ENCODE results near the gene KDM3B.
"Not testable (repeated sequence)": the region's sequence is repeated elsewhere in the genome, so short reads cannot be mapped to it uniquely, and the experiment has no call there.

The KDM3B gene

GRCh38 chr5:138471052-138471361 lies 118.5 kb downstream of the KDM3B start:
- DNase-seq (no peak), ATAC-seq (replicated peaks) (no peak)
- Mint-ChIP-seq H3K4me3 (no peak overlapping the region), H3K27ac (no peak overlapping the region), H3K9me3 (no peaks in the 10 kb centered on the region), H3K36me3 (ENCODE audit: insufficient read depth) (peaks cover 27% of the 10 kb centered on the region), H3K4me1 (ENCODE audit: low read depth in 2 of 2) (peaks cover 16% of the 10 kb centered on the region in 2 donors), H3K27me3 (peaks cover 10 to 12% of the 10 kb centered on the region in 2 donors)

GRCh38 chr5:138472353-138472752 lies 119.9 kb downstream of the KDM3B start:
- Mint-ChIP-seq H3K4me3 (no peak overlapping the region), H3K9me3 (no peaks in the 10 kb centered on the region), H3K27me3 (peaks cover 15 to 25% of the 10 kb centered on the region in 2 donors), H3K4me1 (ENCODE audit: low read depth in 2 of 2) (peaks cover 6 to 9% of the 10 kb centered on the region in 2 donors), H3K36me3 (ENCODE audit: insufficient read depth) (peaks cover 16% of the 10 kb centered on the region), H3K27ac (no peak overlapping the region)
- no peak for DNase-seq
- ATAC-seq (replicated peaks), result no peak

GRCh38 chr5:138473151-138473550 lies 120.7 kb downstream of the KDM3B start:
- not testable (repeated sequence) for H3K9me3 Mint-ChIP-seq; H3K4me3 Mint-ChIP-seq; H3K36me3 Mint-ChIP-seq (ENCODE audit: insufficient read depth); ATAC-seq (replicated peaks); H3K4me1 Mint-ChIP-seq (ENCODE audit: low read depth in 2 of 2); H3K27ac Mint-ChIP-seq; DNase-seq
- peaks cover 16 to 28% of the 10 kb centered on the region in 2 donors for H3K27me3 Mint-ChIP-seq

GRCh38 chr5:138476918-138477317 lies 124.4 kb downstream of the KDM3B start:
- no peak overlapping the region for H3K27ac Mint-ChIP-seq
- peaks cover 21 to 40% of the 10 kb centered on the region in 2 donors for H3K27me3 Mint-ChIP-seq
- H3K9me3 Mint-ChIP-seq, result no peaks in the 10 kb centered on the region
- DNase-seq, result no peak
- no peak for ATAC-seq (replicated peaks)
- no peak overlapping the region for H3K4me3 Mint-ChIP-seq
- H3K4me1 Mint-ChIP-seq (ENCODE audit: low read depth in 2 of 2), result no peaks in the 10 kb centered on the region
- no peaks in the 10 kb centered on the region for H3K36me3 Mint-ChIP-seq (ENCODE audit: insufficient read depth)

- H3K9me3 Mint-ChIP-seq, result no peaks in the 10 kb centered on the region
- no peak overlapping the region for H3K4me3 Mint-ChIP-seq
- no peaks in the 10 kb centered on the region for H3K4me1 Mint-ChIP-seq (ENCODE audit: low read depth in 2 of 2)
- H3K27ac Mint-ChIP-seq, result no peak overlapping the region
- peaks cover 3% of the 10 kb centered on the region for H3K36me3 Mint-ChIP-seq (ENCODE audit: insufficient read depth)
- H3K27me3 Mint-ChIP-seq, result peaks cover 13 to 15% of the 10 kb centered on the region in 2 donors
- ATAC-seq (replicated peaks) (no peak), DNase-seq (no peak)
Measured at GRCh38 chr5:138482638-138483037, 130.2 kb downstream of the KDM3B start.

All from effector memory CD8-positive, alpha-beta T cell (primary cell).